Measurements from ENCODE around the gene EPHB1. TPM values are rescaled to one million over a fixed set of nuclear protein-coding genes. Genes with fewer than 3 reads are reported as not detected.
"Not testable (repeated sequence)": the region's sequence is repeated elsewhere in the genome, so short reads cannot be mapped to it uniquely, and the experiment has no call there.

EPHB1 gene
- total and polyA plus RNA-seq, 2 of the 13 experiments (the other 11 are each of a cell fraction or from before 2014, with no cell fraction given) = 0.07 to 0.21 TPM

GRCh38 chr3:134971907-134972306 lies 176.8 kb downstream of the EPHB1 start:
- CTCF ChIA-PET (ENCODE audit: low intra/inter-chr PET ratio, low total read pairs); intact Hi-C loops (cut with micrococcal nuclease; ENCODE audit: unreplicated experiment); H3K79me2 ChIP-seq (ENCODE audit: insufficient read depth, low read length); H3K27me3 ChIP-seq (ENCODE audit: control insufficient read depth in 1 of 2, insufficient read depth in 2 of 2, low read length in 2 of 2); ATAC-seq; H3K4me1 ChIP-seq (ENCODE audit: insufficient read depth, low read length); H4K20me1 ChIP-seq (ENCODE audit: insufficient read depth, low read length); in situ Hi-C loops (cut with HindIII; ENCODE audit: extremely low pct_ligation_motif_present, low pct_unique_long_range_greater_than_20kb); FAIRE-seq; POLR2A ChIA-PET; H3K9ac ChIP-seq (ENCODE audit: insufficient read depth, low read depth, low read length); H3K4me3 ChIP-seq (replicated peaks in 1 of 3; ENCODE audit: insufficient read depth in 1 of 3, low read depth in 2 of 3, low read length in 3 of 3); H3K27ac ChIP-seq (ENCODE audit: extremely low read length, insufficient read depth, low read length); H2AFZ ChIP-seq (ENCODE audit: low read length); H3K36me3 ChIP-seq (replicated peaks in 1 of 2; ENCODE audit: control insufficient read depth in 1 of 2, insufficient read depth in 2 of 2, low read length in 2 of 2); DNase-seq (ENCODE audit: low spot score); H3K9me3 ChIP-seq (ENCODE audit: low read length); H3K4me2 ChIP-seq (ENCODE audit: low read depth, low read length); BruUV-seq (replicated peaks): not testable (repeated sequence)

- in situ Hi-C loops (cut with HindIII; ENCODE audit: extremely low pct_ligation_motif_present, low pct_unique_long_range_greater_than_20kb) (no loop called here), intact Hi-C loops (cut with micrococcal nuclease; ENCODE audit: unreplicated experiment) (no loop called here)
- H3K27me3 ChIP-seq (ENCODE audit: control insufficient read depth in 1 of 2, insufficient read depth in 2 of 2, low read length in 2 of 2) = peaks cover 1 to 4% of the 10 kb centered on the region in 2 experiments; a peak in 2 of 5 replicates
- H4K20me1 ChIP-seq (ENCODE audit: insufficient read depth, low read length) = no peaks in the 10 kb centered on the region
- no peaks in the 10 kb centered on the region for H3K79me2 ChIP-seq (ENCODE audit: insufficient read depth, low read length)
- FAIRE-seq (no peak), ATAC-seq (no peak), DNase-seq (ENCODE audit: low spot score) (no peak)
- H3K4me3 ChIP-seq (replicated peaks in 1 of 3; ENCODE audit: insufficient read depth in 1 of 3, low read depth in 2 of 3, low read length in 3 of 3) = no peak overlapping the region
- H3K36me3 ChIP-seq (replicated peaks in 1 of 2; ENCODE audit: control insufficient read depth in 1 of 2, insufficient read depth in 2 of 2, low read length in 2 of 2) = no peaks in the 10 kb centered on the region
- POLR2A ChIA-PET = no interaction called here
- CTCF ChIA-PET (ENCODE audit: low intra/inter-chr PET ratio, low total read pairs) = no interaction called here
- no peaks in the 10 kb centered on the region for H3K9me3 ChIP-seq (ENCODE audit: low read length)
- H2AFZ ChIP-seq (ENCODE audit: low read length) = no peak overlapping the region
- H3K27ac ChIP-seq (ENCODE audit: extremely low read length, insufficient read depth, low read length) = no peak overlapping the region
- H3K9ac ChIP-seq (ENCODE audit: insufficient read depth, low read depth, low read length) = no peak overlapping the region
- no peak overlapping the region for H3K4me2 ChIP-seq (ENCODE audit: low read depth, low read length)
- H3K4me1 ChIP-seq (ENCODE audit: insufficient read depth, low read length) = no peaks in the 10 kb centered on the region
- WGBS (ENCODE audit: low lambda C conversion rate) = 4% methylated on average over 2 of the region's 2 CpGs
- BruUV-seq (replicated peaks) = no TSS peak
- no peak for TF ChIP-seq HIC2 (CRISPR knock-in tag; IDR thresholded peaks at IDR 0.05; ENCODE audit: low read depth)
- no peak for TF ChIP-seq ZNF235 (CRISPR knock-in tag; IDR thresholded peaks at IDR 0.05; ENCODE audit: borderline replicate concordance)
- TF ChIP-seq MNT (IDR thresholded peaks at IDR 0.05) = no peak
- no peak for TF ChIP-seq ZNF580 (CRISPR knock-in tag; IDR thresholded peaks at IDR 0.05; ENCODE audit: borderline replicate concordance, low read depth)
- no peak for TF ChIP-seq ZNF160 (CRISPR knock-in tag; IDR thresholded peaks at IDR 0.05)
- no peak for TF ChIP-seq PAX8 (CRISPR knock-in tag; IDR thresholded peaks at IDR 0.05; ENCODE audit: borderline replicate concordance)
- TF ChIP-seq LCORL (IDR thresholded peaks at IDR 0.05) = no peak
- TF ChIP-seq LCORL (CRISPR knock-in tag; IDR thresholded peaks at IDR 0.05) = no peak
- TF ChIP-seq ZSCAN20 (CRISPR knock-in tag; IDR thresholded peaks at IDR 0.05; ENCODE audit: borderline replicate concordance) = no peak
- TF ChIP-seq ZBTB4 (CRISPR knock-in tag; IDR thresholded peaks at IDR 0.05; ENCODE audit: borderline replicate concordance) = no peak
- no peak for TF ChIP-seq RCOR2 (CRISPR knock-in tag; IDR thresholded peaks at IDR 0.05)
- TF ChIP-seq ZNF251 (CRISPR knock-in tag; IDR thresholded peaks at IDR 0.05) = no peak
These were observed 177.9 kb downstream of the EPHB1 start for GRCh38 chr3:134972836-134973455.
